GM23338 (cell line): ENCODE data around the gene NAT14. TPM values are rescaled to one million over a fixed set of nuclear protein-coding genes. Genes with fewer than 3 reads are reported as not detected.

Experiments
- ATAC-seq: fragments of 200-7000 bp; cut with Tn5 transposase; 3 replicates; pipeline ENCODE4 v1.9.1; 2020
- DNase-seq: peaks from one replicate; pipeline ENCODE4 v3.0.0-alpha.2; 2015; ENCODE audit warnings: low spot score
- H2AFZ ChIP-seq: fragments of 200-600 bp; sonication (generic); 2 replicates; pipeline ENCODE4 v1.8.0; 2016; ENCODE audit warnings: antibody characterized with exemption, mild to moderate bottlenecking, moderate library complexity
- H3F3A ChIP-seq: fragments of 200-600 bp; sonication (generic); replicated peaks from 2 replicates; pipeline ENCODE4 v1.8.0; 2017; ENCODE audit warnings: antibody characterized with exemption, mixed run types, low read depth
- H3K27ac ChIP-seq: fragments of 200-600 bp; sonication (generic); 2 replicates; pipeline ENCODE4 v1.6.1; 2016; ENCODE audit warnings: low read depth
- H3K27me3 ChIP-seq: fragments of 200-600 bp; sonication (generic); 2 replicates; pipeline ENCODE4 v1.8.0; 2016; ENCODE audit warnings: mild to moderate bottlenecking, mixed run types, moderate library complexity; ENCODE audit not compliant: insufficient read depth
- H3K36me3 ChIP-seq: fragments of 200-600 bp; sonication (generic); 2 replicates; pipeline ENCODE4 v1.8.0; 2016; ENCODE audit warnings: mild to moderate bottlenecking; ENCODE audit not compliant: insufficient read depth
- H3K4me1 ChIP-seq: fragments of 200-600 bp; sonication (generic); 2 replicates; pipeline ENCODE4 v1.8.0; 2016; ENCODE audit warnings: mild to moderate bottlenecking, moderate library complexity; ENCODE audit not compliant: insufficient read depth
- H3K4me2 ChIP-seq: fragments of 200-600 bp; sonication (generic); 2 replicates; pipeline ENCODE4 v1.7.1; 2017; ENCODE audit warnings: mixed run types
- H3K4me3 ChIP-seq: fragments of 200-600 bp; sonication (generic); 2 replicates; pipeline ENCODE4 v1.6.1; 2016; ENCODE audit warnings: mixed run types
- H3K79me2 ChIP-seq: fragments of 200-600 bp; sonication (generic); replicated peaks from 2 replicates; pipeline ENCODE4 v1.8.0; 2017; ENCODE audit warnings: mild to moderate bottlenecking; ENCODE audit not compliant: insufficient read depth
- H3K9me2 ChIP-seq: fragments of 200-600 bp; sonication (generic); 2 replicates; pipeline ENCODE4 v1.8.0; 2017; ENCODE audit not compliant: insufficient read depth
- H4K20me1 ChIP-seq: fragments of 200-600 bp; sonication (generic); replicated peaks from 2 replicates; pipeline ENCODE4 v1.8.0; 2017; ENCODE audit warnings: mild to moderate bottlenecking; ENCODE audit not compliant: insufficient read depth
- H3K27ac Mint-ChIP-seq: 2 replicates; pipeline ENCODE4 v1.8.0; 2020; ENCODE audit warnings: inconsistent platforms, mild to moderate bottlenecking, moderate library complexity, mixed read lengths
- H3K27me3 Mint-ChIP-seq: 3 replicates; pipeline ENCODE4 v1.8.0; 2022; ENCODE audit warnings: low read depth, mild to moderate bottlenecking, moderate library complexity, mixed read lengths, inconsistent platforms; ENCODE audit not compliant: insufficient read depth, poor library complexity
- H3K36me3 Mint-ChIP-seq: 3 replicates; pipeline ENCODE4 v1.8.0; 2021; ENCODE audit warnings: low read depth, mild to moderate bottlenecking, inconsistent platforms, moderate library complexity, mixed read lengths
- H3K4me1 Mint-ChIP-seq: 3 replicates; pipeline ENCODE4 v1.8.0; 2020; ENCODE audit warnings: mild to moderate bottlenecking, inconsistent platforms, mixed read lengths
- H3K4me3 Mint-ChIP-seq: 3 replicates; pipeline ENCODE4 v1.8.0; 2021; ENCODE audit warnings: moderate library complexity, mild to moderate bottlenecking, inconsistent platforms, mixed read lengths
- H3K9me3 Mint-ChIP-seq: 3 replicates; pipeline ENCODE4 v1.8.0; 2020; ENCODE audit warnings: moderate library complexity, mild to moderate bottlenecking, inconsistent platforms, mixed read lengths
- EZH2 ChIP-seq: fragments of 200-600 bp; sonication (generic); IDR thresholded peaks from one replicate; pipeline ENCODE4 v1.8.0; 2017; ENCODE audit warnings: antibody characterized with exemption, mild to moderate bottlenecking, low read depth; ENCODE audit not compliant: unreplicated experiment
- polyA plus RNA-seq: library from polyadenylated mRNA; unstranded; fragments of >200 nt; fragmentation: Nextera tagmentation; extraction: Ambion mirVana; gene quantifications from 2 replicates; pipeline ENCODE4 v1.2.1, GENCODE V29; 2016
- total RNA-seq: library from RNA; depleted of rRNA; stranded (reverse); fragments of >200 nt; shearing (Covaris generic); gene quantifications from 2 replicates; pipeline ENCODE4 v1.2.3, GENCODE V29; 2014
- TF ChIP-seq, protein P1 (sequence below): fragments of 250-450 bp; sonication (Bioruptor Pico); IDR thresholded peaks from 2 replicates; pipeline ENCODE4 v1.5.0; 2020; ENCODE audit warnings: mild to moderate bottlenecking, moderate library complexity

The NAT14 gene
- total and polyA plus RNA-seq, 2 experiments from 2014 or later, result 27.8 to 39.6 TPM

DNA sequence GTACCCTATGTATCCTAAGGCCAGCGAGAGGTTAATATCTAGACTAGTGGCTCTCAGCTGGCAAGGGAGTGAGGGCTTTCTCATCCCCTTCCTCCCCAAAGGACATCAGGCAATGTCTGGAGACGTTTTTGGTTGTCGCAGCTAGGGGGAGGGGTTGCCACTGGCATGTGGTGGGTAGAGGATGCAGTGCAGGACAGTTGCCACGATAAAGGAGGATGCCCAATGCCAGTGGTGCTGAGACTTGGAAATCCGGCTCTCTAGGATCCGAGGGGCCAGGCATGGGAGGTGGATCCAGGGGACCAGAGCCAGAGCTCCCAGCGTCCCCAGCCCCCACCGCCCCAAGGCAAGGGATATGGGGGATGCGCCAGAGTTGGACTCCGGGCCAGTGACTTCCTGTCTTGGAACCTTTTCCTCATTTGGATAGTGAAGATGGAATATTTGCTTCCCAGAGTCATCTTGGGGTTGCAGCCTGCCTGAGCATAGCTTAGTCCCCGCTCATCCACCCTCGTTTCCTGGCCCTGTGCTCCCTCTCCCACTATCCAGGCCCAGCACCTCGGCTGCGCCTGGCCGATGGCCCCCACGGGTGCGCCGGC is 8.2 kb downstream of the NAT14 start (continued):
- TF ChIP-seq, protein P1, sequence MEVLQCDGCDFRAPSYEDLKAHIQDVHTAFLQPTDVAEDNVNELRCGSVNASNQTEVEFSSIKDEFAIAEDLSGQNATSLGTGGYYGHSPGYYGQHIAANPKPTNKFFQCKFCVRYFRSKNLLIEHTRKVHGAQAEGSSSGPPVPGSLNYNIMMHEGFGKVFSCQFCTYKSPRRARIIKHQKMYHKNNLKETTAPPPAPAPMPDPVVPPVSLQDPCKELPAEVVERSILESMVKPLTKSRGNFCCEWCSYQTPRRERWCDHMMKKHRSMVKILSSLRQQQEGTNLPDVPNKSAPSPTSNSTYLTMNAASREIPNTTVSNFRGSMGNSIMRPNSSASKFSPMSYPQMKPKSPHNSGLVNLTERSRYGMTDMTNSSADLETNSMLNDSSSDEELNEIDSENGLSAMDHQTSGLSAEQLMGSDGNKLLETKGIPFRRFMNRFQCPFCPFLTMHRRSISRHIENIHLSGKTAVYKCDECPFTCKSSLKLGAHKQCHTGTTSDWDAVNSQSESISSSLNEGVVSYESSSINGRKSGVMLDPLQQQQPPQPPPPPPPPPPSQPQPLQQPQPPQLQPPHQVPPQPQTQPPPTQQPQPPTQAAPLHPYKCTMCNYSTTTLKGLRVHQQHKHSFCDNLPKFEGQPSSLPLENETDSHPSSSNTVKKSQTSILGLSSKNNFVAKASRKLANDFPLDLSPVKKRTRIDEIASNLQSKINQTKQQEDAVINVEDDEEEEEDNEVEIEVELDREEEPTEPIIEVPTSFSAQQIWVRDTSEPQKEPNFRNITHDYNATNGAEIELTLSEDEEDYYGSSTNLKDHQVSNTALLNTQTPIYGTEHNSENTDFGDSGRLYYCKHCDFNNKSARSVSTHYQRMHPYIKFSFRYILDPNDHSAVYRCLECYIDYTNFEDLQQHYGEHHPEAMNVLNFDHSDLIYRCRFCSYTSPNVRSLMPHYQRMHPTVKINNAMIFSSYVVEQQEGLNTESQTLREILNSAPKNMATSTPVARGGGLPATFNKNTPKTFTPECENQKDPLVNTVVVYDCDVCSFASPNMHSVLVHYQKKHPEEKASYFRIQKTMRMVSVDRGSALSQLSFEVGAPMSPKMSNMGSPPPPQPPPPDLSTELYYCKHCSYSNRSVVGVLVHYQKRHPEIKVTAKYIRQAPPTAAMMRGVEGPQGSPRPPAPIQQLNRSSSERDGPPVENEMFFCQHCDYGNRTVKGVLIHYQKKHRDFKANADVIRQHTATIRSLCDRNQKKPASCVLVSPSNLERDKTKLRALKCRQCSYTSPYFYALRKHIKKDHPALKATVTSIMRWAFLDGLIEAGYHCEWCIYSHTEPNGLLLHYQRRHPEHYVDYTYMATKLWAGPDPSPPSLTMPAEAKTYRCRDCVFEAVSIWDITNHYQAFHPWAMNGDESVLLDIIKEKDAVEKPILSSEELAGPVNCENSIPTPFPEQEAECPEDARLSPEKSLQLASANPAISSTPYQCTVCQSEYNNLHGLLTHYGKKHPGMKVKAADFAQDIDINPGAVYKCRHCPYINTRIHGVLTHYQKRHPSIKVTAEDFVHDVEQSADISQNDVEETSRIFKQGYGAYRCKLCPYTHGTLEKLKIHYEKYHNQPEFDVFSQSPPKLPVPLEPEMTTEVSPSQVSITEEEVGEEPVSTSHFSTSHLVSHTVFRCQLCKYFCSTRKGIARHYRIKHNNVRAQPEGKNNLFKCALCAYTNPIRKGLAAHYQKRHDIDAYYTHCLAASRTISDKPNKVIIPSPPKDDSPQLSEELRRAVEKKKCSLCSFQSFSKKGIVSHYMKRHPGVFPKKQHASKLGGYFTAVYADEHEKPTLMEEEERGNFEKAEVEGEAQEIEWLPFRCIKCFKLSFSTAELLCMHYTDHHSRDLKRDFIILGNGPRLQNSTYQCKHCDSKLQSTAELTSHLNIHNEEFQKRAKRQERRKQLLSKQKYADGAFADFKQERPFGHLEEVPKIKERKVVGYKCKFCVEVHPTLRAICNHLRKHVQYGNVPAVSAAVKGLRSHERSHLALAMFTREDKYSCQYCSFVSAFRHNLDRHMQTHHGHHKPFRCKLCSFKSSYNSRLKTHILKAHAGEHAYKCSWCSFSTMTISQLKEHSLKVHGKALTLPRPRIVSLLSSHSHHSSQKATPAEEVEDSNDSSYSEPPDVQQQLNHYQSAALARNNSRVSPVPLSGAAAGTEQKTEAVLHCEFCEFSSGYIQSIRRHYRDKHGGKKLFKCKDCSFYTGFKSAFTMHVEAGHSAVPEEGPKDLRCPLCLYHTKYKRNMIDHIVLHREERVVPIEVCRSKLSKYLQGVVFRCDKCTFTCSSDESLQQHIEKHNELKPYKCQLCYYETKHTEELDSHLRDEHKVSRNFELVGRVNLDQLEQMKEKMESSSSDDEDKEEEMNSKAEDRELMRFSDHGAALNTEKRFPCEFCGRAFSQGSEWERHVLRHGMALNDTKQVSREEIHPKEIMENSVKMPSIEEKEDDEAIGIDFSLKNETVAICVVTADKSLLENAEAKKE (CRISPR knock-in tag), result no peak

DNA sequence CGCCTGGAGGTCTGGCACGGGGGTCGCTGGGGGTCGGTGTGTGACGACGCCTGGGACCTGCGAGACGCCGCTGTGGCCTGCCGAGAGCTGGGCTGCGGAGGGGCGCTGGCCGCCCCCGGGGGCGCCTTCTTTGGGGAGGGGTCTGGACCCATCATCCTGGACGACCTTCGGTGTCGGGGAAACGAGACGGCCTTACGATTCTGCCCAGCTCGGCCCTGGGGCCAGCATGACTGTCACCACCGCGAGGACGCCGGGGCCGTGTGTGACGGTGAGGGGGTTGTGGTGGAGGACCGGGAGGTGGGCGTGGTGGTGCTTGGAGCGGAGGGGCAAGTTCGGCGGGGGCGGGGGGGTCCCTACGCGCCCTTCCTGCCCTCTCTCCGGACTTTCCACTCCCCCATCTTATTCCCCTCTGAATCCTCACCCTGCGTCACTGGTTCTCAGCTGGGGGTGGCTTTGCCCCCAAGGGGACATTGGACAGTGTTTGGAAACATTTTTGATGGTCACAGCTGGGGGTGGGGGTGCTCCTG is 8.7 kb downstream of the NAT14 start:
- Histone ChIP-seq H2AFZ (no peak overlapping the region; the same call in 1 of the 2 replicates), H4K20me1 (no peaks in the 10 kb centered on the region), H3K9me2 (no peaks in the 10 kb centered on the region), H3K27ac (no peak overlapping the region), H3K4me3 (no peak overlapping the region), H3K4me1 (peaks cover 9% of the 10 kb centered on the region; the same call in 1 of the 2 replicates), H3K27me3 (no peaks in the 10 kb centered on the region), H3K4me2 (no peak overlapping the region), H3F3A (no peaks in the 10 kb centered on the region), H3K79me2 (no peaks in the 10 kb centered on the region), H3K36me3 (no peaks in the 10 kb centered on the region)
- H3K27ac Mint-ChIP-seq, result no peak overlapping the region
- TF ChIP-seq EZH2, result no peak
- DNase-seq, result no peak
- H3K4me1 Mint-ChIP-seq, result peaks cover 18% of the 10 kb centered on the region
- H3K27me3 Mint-ChIP-seq, result peaks cover 2% of the 10 kb centered on the region
- ATAC-seq, result no peak
- no peaks in the 10 kb centered on the region; the same call in 2 of the 3 replicates for H3K9me3 Mint-ChIP-seq
- H3K4me3 Mint-ChIP-seq, result no peak overlapping the region
- H3K36me3 Mint-ChIP-seq, result no peaks in the 10 kb centered on the region
